T47D (cell line): ENCODE measurements around the gene C3orf20.
A peak's percentile ranks its signal among the peaks of the same experiment; 100 is the strongest.

Experiments used
- DNase-seq, 2 experiments: peaks; one replicate each; pipeline versions ENCODE4 v3.0.0 to v3.0.0-alpha.2; 2011 to 2012; ENCODE audit warnings: low read depth in 1 of 2, low spot score in 1 of 2
- JUND ChIP-seq: IDR thresholded peaks from 2 replicates; pipeline ENCODE4 v1.6.1; 2012; ENCODE audit warnings: low read depth
- in situ Hi-C: cut with HindIII; loops from 2 replicates; pipeline ENCODE4 v1.10.0; 2016; ENCODE audit warnings: low sequenced_read_pairs, low pct_unique_long_range_greater_than_20kb

Gene C3orf20

DNA sequence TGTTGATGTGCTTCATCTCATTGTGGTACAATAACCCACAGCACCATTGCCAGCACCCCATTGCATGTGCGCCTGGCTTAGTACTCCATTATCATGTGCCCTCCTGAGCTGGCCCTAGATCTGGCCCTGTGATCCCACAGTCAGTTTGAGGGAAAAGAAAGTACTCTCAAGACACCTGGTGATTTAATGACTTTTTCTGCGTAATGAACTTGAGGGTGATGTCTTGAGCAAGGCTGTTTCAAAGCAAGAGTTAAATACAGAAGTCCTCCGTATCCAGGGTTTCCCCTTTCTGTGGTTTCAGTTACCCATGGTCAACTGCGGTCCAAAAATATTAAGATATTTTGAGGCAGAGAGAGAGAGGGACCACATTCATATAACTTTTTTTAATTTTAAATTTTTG lies 16.3 kb downstream of the C3orf20 start:
- TF ChIP-seq JUND: no peak
- in situ Hi-C loops: no loop called here
- no peak for DNase-seq

DNA sequence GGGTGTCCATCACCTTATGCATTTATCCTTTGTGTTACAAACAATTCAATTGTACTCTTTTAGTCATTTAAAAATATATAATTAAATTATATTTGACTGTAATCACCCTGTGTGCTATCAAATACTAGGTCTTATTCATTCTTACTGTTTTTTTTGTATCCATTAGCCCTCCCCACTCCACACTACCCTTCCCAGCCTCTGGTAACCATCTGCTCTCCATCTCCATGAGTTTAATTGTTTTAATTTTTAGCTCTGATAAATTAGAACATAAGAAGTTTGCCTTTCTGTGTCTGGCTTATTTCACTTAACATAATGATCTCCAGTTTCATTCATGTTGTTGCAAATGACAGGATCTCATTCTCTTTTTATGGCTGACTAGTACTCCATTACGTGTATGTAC lies 16.8 kb downstream of the C3orf20 start:
- in situ Hi-C loops: no loop called here

DNA sequence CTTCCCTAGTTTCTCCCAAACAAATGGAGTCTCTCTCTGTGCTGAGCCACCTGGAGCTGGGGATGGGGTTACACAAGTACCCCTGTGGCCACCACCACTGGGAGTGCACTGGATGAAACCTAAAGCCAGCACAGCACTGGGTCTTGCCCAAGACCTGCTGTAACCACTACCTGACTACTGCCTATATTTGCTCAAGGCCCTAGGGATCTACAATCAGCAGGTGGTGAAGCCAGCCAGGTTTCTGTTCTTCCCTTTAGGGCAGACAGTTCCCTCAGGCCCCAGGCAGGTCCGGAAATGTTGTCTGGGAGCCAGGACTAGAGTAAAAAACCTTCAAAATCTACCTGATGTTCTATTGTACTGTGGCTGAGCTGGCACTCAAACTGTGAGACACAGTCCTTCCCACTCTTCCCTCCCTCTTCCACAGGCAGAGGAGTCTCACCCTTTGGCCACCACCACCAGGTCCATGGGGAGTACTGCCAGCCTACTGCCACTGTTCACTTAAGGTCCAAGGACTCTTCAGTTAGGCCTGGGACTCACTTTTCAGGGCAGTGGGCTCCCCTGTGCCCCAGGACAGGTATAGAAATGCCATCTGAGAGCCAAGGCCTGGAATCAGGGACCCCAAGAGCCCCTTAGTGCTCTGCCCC lies 23.8 kb downstream of the C3orf20 start:
- TF ChIP-seq JUND: no peak
- in situ Hi-C loops: no loop called here
- peak in 1 of 2 experiments; percentile 25 for DNase-seq

More for the DNA sequence above, 16.8 kb downstream of the C3orf20 start:
- no peak for DNase-seq
- TF ChIP-seq JUND: no peak

DNA sequence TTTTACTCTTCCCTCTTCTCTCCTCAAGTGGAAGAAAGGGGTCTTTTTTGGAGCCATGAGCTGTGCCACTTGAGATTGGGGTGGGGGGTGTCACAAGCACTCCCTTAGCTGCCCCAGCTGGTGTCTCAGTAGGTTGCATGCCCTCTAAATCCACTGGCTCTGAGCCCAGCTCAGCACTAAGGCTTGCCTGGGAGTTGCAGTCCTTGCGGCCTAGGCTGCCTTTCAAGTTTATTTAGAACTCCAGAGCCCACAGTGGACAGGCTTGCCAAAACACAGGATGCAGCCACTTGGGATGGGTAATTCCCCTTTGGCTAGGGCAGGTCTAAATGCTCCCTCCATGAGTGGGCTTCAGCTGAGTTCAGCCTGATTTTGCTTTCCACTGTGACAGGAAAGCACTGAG lies 24.7 kb downstream of the C3orf20 start:
- TF ChIP-seq JUND: no peak
- in situ Hi-C loops: no loop called here
- peak in 1 of 2 experiments; percentile 28 for DNase-seq

DNA sequence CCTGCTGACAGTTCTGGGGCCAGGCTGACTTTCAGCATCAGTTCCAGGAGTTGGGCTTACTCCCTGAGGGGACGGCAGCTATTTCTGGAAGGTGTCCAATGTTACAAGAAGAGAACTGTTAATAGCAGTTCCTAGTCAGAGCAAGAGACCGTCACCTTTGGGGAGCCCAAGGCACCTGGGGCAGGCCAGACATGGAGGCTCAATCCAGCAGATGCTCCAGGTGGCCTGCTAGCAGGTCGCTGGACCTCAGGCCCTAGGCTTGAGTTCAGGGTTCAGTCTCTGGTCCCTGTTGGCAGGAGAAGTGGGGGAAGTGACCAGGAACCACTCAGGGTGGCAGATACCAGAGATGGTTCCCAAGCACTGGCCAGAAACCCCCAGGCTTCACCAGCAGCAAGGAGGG lies 25.9 kb downstream of the C3orf20 start:
- no peak for TF ChIP-seq JUND
- DNase-seq: no peak
- in situ Hi-C loops: no loop called here

DNA sequence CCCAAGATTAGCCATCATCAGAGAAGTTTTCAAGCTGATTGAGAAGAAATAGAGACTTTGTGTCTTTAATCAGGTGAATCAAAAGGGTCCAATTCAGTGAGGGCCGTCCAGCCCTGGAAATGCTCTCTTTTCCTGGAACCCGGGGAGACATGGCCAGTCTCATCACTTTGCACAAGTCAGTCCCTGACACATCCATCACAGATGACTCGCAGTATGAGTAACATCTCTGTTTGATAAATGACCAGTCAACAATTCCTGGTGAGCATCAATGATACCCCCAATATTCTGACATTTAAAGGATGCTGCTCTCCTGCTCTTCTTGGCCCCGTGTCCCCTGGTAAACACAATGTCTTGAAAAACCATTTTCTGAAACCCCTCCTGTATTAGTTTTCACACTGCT lies 26.7 kb downstream of the C3orf20 start:
- in situ Hi-C loops: no loop called here
- no peak for DNase-seq
- TF ChIP-seq JUND: no peak

DNA sequence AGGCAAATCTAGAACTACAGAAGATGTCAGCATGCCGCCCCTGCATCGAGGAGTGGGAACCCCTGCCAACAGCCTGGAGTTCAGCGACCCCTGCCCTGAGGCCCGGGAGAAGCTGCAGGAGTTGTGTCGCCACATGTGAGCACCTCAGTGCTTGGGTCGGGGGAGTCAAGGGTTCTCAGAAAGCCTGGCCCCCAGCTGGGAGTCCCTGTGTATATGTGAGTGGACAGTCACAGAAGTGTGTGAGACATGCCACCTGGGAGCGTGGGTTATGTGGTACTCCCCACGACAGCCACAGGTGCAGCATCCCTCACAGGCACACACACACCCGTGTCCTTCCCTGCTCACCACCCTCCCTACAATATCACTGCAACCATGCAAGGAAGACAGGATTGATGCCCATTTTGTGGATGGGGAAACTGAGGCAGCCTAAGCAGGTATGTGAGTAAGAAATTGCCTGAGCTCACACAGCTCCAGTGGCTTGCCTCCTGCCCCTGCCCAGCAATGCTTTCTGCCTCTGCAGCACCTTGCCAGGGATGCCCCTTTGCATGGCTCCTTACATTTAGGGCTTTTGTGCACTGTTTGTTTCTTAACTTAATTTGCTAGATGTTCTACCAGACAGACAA lies 28.3 kb downstream of the C3orf20 start:
- in situ Hi-C loops: no loop called here
- no peak for DNase-seq
- no peak for TF ChIP-seq JUND

DNA sequence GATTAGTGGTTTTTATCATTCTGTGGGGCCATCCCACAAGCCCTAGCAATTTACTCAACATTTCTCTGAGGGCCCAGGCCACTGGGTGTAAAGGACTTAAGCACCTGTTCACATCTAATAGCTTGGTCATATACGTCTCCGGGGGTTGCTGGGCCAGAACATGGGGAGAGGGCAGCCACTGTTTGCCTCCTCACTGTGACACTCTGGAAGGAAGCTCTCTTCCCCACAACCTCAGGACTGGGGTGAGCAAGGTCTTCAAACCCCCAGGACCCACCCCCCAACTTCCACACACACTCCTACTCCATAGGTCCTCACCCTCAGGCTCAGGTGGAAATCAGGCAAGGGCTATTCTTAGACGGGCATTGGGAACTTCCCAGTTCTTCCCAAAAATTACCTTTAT lies 28.9 kb downstream of the C3orf20 start:
- in situ Hi-C loops: no loop called here
- no peak for DNase-seq

DNA sequence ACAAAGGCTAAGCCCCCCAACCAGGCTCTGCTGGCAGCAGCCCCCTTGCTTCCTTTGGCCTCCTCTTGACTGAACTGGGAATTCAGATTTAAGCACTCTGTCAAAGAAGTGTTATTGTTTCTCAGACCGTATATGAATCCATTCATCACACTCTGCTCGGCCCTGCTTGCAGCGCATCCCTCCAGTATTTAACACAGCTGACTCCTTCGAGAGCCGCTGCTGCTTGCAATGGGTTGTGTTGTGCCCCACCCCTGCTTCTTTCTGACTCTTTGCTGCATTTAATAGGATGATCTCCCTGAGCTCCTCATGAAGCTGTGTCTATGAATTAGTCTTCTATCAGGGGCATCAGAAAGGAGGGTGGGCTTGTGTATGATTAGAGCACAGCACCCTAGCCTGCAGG lies 31.2 kb downstream of the C3orf20 start:
- in situ Hi-C loops: no loop called here
- no peak for DNase-seq
- TF ChIP-seq JUND: no peak

More for the DNA sequence above, 28.9 kb downstream of the C3orf20 start:
- TF ChIP-seq JUND: no peak

DNA sequence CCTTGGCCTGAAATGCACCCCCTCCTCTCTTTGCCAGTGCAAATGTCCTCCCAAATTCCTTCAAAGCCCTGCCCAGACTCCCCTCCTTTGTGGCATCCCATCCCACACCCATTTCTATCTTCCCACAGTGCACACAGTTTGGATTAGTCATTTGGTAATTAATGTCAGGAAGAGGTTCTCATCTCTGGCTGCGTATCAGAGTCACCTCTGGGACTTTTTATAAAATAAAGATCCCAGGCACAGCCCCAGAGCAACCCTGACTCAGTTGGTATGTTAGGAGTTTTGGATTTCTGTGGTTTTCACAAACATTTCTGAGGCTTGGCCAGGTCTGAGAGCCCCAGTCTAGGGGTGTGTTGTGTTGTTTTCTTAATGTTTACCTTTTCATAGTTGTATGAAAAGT lies 41.6 kb downstream of the C3orf20 start:
- no peak for DNase-seq
- in situ Hi-C loops: no loop called here
- no peak for TF ChIP-seq JUND

DNA sequence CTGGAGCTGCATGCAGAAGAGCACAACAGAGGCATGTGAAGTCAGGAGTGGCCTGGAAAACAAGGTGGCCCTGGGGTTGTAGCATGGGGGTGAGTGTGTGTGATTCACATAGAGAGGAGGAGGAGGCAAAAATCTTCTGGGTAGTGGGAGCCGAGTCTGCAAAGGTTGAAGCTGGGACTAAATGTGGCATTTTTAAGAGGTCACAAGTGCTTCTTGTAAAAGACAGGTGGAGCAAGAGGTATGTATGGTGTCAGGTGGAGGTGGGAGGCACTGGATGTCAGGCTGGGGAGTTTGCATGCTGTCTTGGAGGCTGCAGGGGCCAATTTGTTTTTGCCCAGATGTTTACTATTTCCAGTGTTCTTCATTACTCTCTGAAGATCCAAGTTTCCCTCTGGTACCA lies 42.4 kb downstream of the C3orf20 start:
- no peak for DNase-seq
- in situ Hi-C loops: no loop called here
- TF ChIP-seq JUND: no peak

DNA sequence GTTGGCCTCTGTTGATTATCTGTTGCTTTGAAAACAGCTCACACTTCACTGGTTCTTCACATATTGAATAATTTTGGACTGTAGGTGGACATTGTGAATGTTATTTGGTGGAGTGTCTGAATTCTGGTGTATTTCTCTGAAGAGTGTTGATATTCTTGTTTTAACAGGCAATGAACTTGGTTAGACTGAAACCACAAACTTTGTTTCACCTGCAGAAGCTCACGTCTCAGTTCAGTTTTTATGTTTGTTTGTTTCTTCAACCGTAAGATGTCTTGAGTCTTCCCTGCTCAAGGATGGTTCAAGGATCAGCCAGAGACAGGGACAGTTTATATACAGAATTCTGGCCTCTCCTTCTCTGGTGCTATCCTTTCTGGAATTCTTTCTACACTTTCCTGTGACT lies 43.6 kb downstream of the C3orf20 start:
- no peak for DNase-seq
- in situ Hi-C loops: no loop called here
- TF ChIP-seq JUND: no peak

DNA sequence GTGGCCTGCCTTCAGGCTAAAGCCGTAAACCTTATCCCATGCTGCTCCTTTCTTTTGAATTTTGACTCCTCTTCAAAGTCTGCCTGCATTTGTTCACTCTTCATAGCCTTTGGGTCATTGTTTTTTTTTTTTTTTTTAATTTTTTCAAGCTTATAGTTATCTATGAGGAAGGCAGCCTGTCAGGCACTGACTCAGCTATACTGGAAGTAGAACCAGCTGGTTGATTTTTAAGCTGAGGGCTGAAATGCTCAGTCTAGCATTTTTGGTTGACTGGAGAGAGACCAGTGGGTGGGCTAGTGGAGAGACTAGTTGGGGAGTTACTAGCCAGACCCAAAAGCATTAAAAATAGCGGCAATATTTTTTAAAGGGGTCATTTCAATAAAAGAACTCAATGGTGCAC lies 44.1 kb downstream of the C3orf20 start:
- TF ChIP-seq JUND: no peak
- in situ Hi-C loops: no loop called here
- DNase-seq: no peak
